Endodermal cell (in vitro differentiated cells): Measurements from ENCODE around the gene NAA16. TPM values are rescaled to one million over a fixed set of nuclear protein-coding genes. Genes with fewer than 3 reads are reported as not detected.

Experiments used
- DNase-seq: peaks from one replicate; pipeline ENCODE4 v3.0.0-alpha.2; 2017
- H3K27ac ChIP-seq: 2 replicates; pipeline ENCODE4 v1.5.1; 2013; ENCODE audit warnings: mild to moderate bottlenecking, low read depth, low read length, moderate library complexity
- H3K27me3 ChIP-seq: 2 replicates; pipeline ENCODE4 v1.6.1; 2013; ENCODE audit warnings: mild to moderate bottlenecking, low read length, moderate library complexity; ENCODE audit not compliant: insufficient read depth, control insufficient read depth, poor library complexity, severe bottlenecking
- H3K36me3 ChIP-seq: 2 replicates; pipeline ENCODE4 v1.7.0; 2013; ENCODE audit warnings: mild to moderate bottlenecking, low read length, moderate library complexity; ENCODE audit not compliant: control insufficient read depth, insufficient read depth
- H3K4me1 ChIP-seq: one replicate; pipeline ENCODE4 v1.7.0; 2013; ENCODE audit warnings: low read length; ENCODE audit not compliant: control insufficient read depth, insufficient read depth
- H3K4me3 ChIP-seq: 2 replicates; pipeline ENCODE4 v1.5.1; 2013; ENCODE audit warnings: mild to moderate bottlenecking, low read length, moderate library complexity
- H3K9ac ChIP-seq: 2 replicates; pipeline ENCODE4 v1.6.1; 2013; ENCODE audit warnings: mild to moderate bottlenecking, low read length, moderate library complexity; ENCODE audit not compliant: poor library complexity, severe bottlenecking; ENCODE audit errors: extremely low read depth
- H3K9me3 ChIP-seq: 2 replicates; pipeline ENCODE4 v1.6.1; 2013; ENCODE audit warnings: mild to moderate bottlenecking, low read length, moderate library complexity; ENCODE audit not compliant: control insufficient read depth
- H3K27ac Mint-ChIP-seq: 2 replicates; pipeline ENCODE4 v1.8.0; 2020; ENCODE audit warnings: mixed read lengths
- H3K27me3 Mint-ChIP-seq: 2 replicates; pipeline ENCODE4 v1.8.0; 2021; ENCODE audit warnings: mild to moderate bottlenecking, mixed read lengths; ENCODE audit not compliant: insufficient read depth
- H3K36me3 Mint-ChIP-seq: 2 replicates; pipeline ENCODE4 v1.8.0; 2020; ENCODE audit warnings: low read depth, mixed read lengths
- H3K4me1 Mint-ChIP-seq: 2 replicates; pipeline ENCODE4 v1.8.0; 2020; ENCODE audit warnings: mixed read lengths
- H3K4me3 Mint-ChIP-seq: 2 replicates; pipeline ENCODE4 v1.8.0; 2020; ENCODE audit warnings: mild to moderate bottlenecking, moderate library complexity, mixed read lengths
- H3K9me3 Mint-ChIP-seq: 2 replicates; pipeline ENCODE4 v1.8.0; 2020; ENCODE audit warnings: mild to moderate bottlenecking, mixed read lengths
- WGBS, 2 experiments: methylation state at CpG; one replicate each; pipeline versions ENCODE4 v1.1.5 to v1.1.7; 2013; ENCODE audit warnings: missing lambda C conversion rate in 2 of 2, mixed read lengths in 1 of 2; ENCODE audit not compliant: insufficient coverage in 1 of 2, insufficient read length in 1 of 2; 5-methylcytosine and 5-hydroxymethylcytosine counted together
- total RNA-seq, 2 donors: library from RNA; stranded (reverse); fragmentation: NEBNext Ultra II Directional in 1 of 2; extraction: Animal tissue kit (Norgen Biotek cat#: 25700) in 1 of 2; gene quantifications; 2 replicates in 1 of 2; 3 replicates in 1 of 2; pipeline ENCODE4 v1.2.1, GENCODE V29; 2021
- TF ChIP-seq, protein P1 (sequence below): fragments of 200-600 bp; sonication (generic); conservative IDR thresholded peaks from 2 replicates; pipeline ENCODE4 v1.5.0; 2021; ENCODE audit warnings: antibody characterized with exemption, mild to moderate bottlenecking

Gene NAA16
- total RNA-seq, 2 donors from 2014 or later, result 29.3 to 30.9 TPM

DNA sequence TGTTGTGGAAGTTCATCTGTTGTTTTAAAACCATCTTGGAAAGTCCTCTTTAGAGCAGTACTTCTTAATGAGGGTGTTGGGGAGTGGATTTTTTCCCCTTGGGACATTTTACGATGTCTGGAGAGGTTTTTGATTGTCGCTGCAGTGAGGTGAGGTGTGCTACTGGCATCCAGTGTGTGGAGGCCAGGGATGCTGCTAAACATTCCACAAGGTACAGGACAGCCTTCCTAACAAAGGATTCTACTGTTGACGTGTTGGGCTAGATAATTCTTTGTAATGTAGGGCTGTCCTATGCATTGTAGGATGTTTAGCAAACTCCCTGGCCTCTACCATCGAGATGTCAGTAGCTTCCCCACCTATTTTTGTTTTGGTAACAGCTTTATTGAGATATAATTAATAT lies 33.3 kb downstream of the NAA16 start:
- DNase-seq, result no peak
- 95% methylated on average over 3 of the region's 4 CpGs for WGBS, 2 experiments
- Histone ChIP-seq H3K4me3 (no peak overlapping the region), H3K27ac (no peak overlapping the region), H3K4me1 (no peaks in the 10 kb centered on the region), H3K9ac (no peak overlapping the region), H3K36me3 (peaks cover 54% of the 10 kb centered on the region), H3K27me3 (no peaks in the 10 kb centered on the region), H3K9me3 (no peaks in the 10 kb centered on the region)
- no peaks in the 10 kb centered on the region for H3K27me3 Mint-ChIP-seq
- no peaks in the 10 kb centered on the region for H3K4me1 Mint-ChIP-seq
- no peaks in the 10 kb centered on the region for H3K9me3 Mint-ChIP-seq
- H3K27ac Mint-ChIP-seq, result peak overlapping the region; percentile 62
- TF ChIP-seq, protein P1, sequence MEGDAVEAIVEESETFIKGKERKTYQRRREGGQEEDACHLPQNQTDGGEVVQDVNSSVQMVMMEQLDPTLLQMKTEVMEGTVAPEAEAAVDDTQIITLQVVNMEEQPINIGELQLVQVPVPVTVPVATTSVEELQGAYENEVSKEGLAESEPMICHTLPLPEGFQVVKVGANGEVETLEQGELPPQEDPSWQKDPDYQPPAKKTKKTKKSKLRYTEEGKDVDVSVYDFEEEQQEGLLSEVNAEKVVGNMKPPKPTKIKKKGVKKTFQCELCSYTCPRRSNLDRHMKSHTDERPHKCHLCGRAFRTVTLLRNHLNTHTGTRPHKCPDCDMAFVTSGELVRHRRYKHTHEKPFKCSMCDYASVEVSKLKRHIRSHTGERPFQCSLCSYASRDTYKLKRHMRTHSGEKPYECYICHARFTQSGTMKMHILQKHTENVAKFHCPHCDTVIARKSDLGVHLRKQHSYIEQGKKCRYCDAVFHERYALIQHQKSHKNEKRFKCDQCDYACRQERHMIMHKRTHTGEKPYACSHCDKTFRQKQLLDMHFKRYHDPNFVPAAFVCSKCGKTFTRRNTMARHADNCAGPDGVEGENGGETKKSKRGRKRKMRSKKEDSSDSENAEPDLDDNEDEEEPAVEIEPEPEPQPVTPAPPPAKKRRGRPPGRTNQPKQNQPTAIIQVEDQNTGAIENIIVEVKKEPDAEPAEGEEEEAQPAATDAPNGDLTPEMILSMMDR, result no peak
- peaks cover 77% of the 10 kb centered on the region for H3K36me3 Mint-ChIP-seq
- no peak overlapping the region for H3K4me3 Mint-ChIP-seq

DNA sequence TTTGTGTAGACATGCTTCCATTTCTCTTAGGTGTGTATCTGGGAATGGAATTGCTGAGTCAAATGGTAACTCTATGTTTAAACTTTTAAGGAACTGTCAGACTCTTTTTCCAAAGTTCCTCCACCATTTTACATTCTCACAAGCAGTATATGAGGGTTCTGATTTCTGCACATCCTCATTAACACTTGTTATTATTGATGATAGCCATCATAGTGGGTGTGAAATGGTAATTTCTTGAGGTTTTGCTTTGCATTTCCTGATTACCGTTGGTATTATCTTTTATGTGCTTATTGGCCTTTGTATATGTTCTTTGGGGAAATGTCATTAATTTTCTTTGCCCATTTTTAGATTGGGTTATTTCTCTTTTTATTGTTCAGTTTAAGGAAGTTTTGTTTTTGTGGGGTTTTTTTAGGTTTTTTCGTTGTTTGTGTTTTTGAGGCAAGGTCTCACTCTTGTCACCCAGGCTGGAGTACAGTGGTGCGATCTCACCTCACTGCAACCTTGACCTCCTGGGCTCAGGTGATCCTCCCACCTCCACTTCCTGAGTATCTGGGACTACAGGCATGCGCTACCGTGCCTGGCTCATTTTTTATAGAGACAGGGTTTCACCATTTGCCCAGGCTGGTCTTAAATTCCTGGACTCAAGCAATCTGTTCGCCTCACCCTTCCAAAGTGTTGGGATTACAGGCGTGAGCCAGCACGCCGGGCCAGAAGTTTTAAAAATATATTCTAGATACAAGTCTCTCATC lies 34.3 kb downstream of the NAA16 start:
- Histone ChIP-seq H3K4me1 (no peaks in the 10 kb centered on the region), H3K4me3 (no peak overlapping the region), H3K27ac (no peak overlapping the region), H3K36me3 (peaks cover 54% of the 10 kb centered on the region), H3K9me3 (no peaks in the 10 kb centered on the region), H3K27me3 (no peaks in the 10 kb centered on the region), H3K9ac (no peak overlapping the region)
- TF ChIP-seq, protein P1, result no peak
- WGBS, 2 experiments, result 96 to 97% methylated on average over 6 to 9 of the region's 9 CpGs
- Mint-ChIP-seq H3K4me3 (no peak overlapping the region), H3K27me3 (no peaks in the 10 kb centered on the region), H3K9me3 (no peaks in the 10 kb centered on the region), H3K4me1 (no peaks in the 10 kb centered on the region), H3K36me3 (peaks cover 71% of the 10 kb centered on the region), H3K27ac (peak overlapping the region; percentile 4)
- no peak for DNase-seq

DNA sequence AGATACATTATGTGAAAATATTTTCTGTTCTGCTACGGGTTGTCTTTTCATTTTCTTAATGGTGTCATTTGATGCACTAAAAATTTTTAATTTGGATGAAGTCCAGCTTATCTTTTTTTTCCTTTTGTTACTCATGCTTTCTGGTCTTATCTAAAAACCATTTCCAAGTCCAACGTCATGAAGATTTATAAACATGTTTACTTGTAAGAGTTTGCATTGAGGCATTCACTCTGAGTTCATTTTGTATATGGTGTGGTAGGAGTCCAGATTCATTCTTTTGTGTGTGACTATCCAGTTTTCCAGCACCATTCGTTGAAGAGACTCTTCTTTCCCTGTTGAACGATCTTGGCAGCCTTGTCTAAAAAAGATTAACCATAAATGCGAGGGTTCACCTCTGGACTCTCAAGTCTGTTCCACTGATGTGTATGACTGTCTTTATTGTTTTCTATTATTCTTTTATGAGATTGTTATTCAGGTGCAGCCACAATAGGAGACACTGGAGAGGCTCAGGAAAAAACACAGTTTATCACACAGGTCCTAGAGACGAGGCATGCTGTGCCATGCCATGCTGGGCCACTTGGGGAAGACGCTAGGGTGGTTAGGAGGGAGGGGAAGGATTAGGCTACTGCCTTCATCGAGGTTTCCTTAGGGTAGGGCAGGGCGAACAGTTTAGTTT lies 35.0 kb downstream of the NAA16 start:
- no peaks in the 10 kb centered on the region for H3K27me3 ChIP-seq
- WGBS, 2 experiments, result 90 to 92% methylated on average over 5 to 9 of the region's 9 CpGs
- H3K4me3 Mint-ChIP-seq, result no peak overlapping the region
- no peaks in the 10 kb centered on the region for H3K9me3 ChIP-seq
- no peak overlapping the region for H3K27ac Mint-ChIP-seq
- H3K36me3 ChIP-seq, result peaks cover 52% of the 10 kb centered on the region
- no peaks in the 10 kb centered on the region for H3K27me3 Mint-ChIP-seq
- no peak for DNase-seq
- no peak overlapping the region for H3K9ac ChIP-seq
- H3K36me3 Mint-ChIP-seq, result peaks cover 71% of the 10 kb centered on the region
- no peaks in the 10 kb centered on the region for H3K4me1 Mint-ChIP-seq
- H3K4me1 ChIP-seq, result no peaks in the 10 kb centered on the region
- H3K9me3 Mint-ChIP-seq, result no peaks in the 10 kb centered on the region
- no peak overlapping the region for H3K4me3 ChIP-seq
- no peak overlapping the region for H3K27ac ChIP-seq
- TF ChIP-seq, protein P1, result no peak
